NCI-H2196 (cell line): Measurements from ENCODE around the gene EXOG.

Source experiments
- DNase-seq: peaks from one replicate; lab custom pipeline; 2025; ENCODE audit not compliant: unreplicated experiment; lab: John Stamatoyannopoulos, UW

The EXOG gene

DNA sequence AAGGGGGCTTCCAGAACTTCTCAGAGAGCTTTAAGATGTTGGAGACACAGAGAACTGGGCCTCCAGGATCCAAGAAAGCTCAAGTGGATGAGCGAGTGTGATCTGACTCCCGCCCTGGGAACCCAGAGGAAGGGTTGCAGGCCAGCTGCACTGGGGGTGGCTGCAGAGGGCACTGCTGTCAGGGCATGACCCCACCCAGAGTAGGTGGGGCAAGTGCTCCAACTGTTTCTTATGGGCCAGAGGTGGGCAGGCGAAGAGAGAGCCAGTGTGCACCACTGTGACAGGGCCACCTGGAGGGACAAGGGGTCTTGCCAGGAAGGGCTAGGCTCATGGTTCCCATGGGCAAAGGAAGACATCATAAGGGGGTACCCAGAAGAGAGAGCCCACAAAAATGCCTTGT is 48.8 kb downstream of the EXOG start:
- DNase-seq, result no peak

DNA sequence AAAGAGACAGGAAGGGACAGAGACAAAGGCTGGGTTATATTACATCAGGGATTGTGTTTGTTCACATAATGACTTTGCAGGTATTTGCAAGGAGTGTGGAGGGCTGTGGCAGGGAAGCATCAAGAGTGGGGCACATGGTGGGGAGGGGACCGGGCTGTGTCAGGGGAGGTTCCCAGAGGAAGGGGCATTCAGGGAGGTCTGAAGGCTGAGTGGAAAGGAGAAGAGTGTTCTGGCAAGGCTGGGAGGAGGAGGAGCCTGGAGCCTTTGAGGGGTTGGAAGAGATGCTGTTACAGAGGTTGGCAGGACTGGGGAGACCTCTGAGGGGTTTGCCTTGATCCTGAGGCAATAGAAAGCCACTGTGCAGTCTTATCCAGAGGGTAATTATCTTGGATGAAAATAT is 49.4 kb downstream of the EXOG start:
- DNase-seq, result no peak

DNA sequence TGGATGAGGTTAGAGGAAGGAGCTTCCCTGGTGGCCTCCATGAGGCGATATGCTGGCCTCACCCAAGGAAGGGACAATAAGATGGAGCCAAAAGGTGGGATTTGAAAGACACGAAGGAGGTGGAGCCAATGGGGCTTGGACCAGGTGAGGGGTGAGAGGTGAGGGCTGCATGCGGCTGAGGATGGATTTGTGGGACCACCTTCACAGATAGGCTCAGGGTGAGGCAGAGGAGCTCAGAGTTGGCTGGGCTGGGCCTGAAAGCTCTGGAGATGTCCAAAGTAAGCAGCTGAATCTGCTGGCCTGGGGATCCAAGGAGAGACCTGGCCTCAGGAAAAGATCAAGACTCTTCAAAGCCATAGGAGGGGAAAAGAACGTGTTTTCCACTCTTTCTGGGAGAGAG is 49.8 kb downstream of the EXOG start:
- no peak for DNase-seq

DNA sequence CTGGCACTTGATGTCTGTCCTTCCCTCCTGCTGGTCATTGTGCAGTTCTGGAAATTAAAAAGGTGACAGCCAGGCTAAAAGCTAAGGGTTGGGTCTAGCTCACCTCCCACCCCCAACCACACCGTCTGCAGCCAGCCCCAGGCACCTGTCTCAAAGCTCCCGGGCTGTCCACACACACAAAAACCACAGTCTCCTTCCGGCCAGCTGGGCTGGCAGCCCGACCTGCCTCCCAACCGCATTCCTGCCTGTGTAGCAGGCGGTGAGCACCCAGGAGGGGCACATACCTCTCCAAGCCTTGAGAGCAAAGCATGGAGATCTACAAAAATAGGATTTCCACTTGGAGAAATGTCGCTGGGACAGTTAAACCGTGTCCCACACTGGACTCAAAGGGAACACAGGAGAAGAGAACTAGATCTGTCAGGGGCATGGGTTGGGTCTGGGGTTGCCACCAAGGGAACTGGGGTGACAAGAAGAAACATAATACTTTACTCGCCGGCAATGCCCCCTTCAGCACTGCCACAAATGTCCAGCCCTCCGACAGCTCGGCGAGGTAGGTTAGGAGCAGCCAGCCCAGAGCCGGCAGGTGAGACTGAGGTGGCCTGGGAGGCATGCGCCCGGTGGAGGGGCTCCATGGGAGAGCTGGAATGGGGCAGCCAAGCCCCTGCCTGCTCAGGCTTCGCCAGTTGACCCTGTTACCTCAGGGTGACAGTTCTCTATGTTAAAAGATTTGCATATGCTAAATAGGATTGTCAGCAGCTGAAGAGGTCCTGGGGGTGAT is 52.2 kb downstream of the EXOG start:
- no peak for DNase-seq

DNA sequence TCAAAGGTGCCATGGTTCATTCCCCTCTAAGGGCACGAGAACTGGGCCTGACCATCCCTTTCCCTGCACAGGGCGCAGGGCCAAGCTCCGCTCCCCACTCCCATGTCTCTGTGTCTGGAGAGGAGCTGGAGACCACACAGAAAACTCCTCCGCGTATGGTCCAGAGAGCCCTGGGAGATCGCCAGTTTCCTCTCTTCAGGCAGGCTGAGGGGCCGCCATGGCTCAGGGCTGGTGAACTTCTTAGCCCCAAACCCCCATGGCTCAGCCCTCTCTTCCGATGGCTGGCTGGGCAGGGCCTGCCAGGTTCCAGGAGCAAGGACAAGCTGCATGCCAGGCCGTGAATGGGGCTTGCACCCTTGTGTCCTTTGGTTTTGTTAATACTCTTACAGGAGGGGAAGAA is 52.9 kb downstream of the EXOG start:
- no peak for DNase-seq

DNA sequence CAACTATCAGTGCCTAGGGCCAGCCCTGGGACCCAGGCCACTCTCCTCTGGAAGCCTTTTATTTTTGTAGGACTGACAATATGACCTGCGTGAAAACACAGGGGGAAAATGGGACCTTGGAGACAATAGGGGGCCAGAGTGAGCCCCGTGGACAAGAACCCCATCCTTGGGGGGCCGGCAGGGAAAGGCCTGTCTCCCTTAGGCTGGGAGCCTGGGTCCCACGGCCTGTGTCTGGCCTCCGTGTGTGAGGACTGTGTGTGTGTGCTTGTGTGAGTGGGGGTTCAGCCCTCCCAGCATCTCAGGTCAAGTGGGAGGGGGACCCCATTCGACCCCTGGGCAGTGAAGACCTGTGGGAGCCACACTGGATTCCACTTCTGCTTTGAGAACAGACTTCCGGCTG is 53.3 kb downstream of the EXOG start:
- DNase-seq, result no peak

DNA sequence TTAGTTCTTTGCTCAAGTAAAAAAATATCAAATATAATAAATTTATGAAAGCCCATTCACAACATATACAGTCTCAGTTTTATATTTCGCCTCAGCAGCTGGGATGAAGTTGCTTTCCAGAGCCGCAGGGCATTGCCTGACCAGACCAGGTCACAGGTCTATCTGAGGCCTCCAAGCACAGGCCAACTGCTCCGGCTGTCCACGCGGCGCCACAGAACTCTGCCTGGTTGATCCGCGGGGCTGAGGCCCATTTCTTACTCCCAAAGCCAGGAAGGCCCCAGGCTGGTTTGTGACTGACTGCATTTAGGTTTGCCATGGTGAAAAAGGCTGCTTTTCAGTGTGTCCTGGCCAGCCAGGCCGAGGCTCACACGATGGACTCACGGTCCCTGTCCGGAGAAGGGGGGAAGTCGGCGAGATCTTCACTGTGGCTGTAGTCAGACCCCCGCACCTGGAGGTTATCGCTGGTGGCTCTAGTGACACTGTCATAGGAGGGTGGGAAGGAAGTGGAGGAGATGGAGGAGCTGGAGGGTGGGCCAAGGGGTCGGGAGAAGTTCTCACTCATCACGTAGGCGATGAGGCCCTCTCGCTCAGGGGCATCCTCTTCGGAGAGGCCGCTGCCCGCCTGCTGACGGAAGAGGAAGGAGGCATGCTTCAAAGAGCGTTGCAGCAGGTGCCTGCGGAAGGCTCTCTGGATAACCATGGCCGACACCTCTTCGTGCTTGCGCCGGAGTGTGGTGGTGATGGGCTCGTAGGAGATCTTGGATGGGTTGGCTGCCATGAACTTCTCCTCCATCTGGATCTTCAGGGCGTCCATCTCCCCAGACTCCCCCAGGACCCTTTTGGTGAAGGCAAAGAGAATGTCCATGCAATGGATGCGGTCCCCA is 54.1 kb downstream of the EXOG start:
- no peak for DNase-seq

DNA sequence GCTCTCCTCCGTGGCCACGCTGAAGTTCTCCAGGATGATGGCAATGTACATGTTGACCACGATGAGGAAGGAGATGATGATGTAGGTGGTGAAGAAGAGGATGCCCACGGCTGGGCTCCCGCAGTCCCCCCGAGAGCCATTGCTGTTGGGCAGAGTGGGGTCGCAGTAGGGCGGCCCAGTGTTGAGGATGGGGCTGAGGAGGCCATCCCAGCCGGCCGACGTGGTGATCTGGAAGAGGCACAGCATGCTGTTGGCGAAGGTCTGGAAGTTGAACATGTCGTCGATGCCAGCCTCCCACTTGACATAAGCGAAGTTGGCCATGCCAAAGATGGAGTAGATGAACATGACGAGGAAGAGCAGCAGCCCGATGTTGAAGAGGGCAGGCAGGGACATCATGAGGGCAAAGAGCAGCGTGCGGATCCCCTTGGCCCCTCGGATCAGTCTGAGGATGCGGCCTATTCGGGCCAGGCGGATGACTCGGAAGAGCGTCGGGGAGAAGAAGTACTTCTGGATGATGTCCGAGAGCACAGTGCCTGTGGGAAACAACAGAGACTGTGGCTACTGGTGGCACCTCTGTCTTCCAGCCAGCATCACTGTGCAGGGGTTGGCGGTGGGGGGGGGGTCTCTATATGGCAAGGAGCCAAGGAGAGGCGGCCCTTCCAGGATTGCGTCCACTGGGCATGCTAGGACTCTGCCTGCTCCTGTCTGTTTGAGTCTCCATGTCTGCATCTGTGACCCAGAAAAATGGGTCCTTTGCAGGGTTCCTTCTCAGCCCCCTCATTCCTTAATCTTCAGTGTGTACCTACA is 55.1 kb downstream of the EXOG start:
- DNase-seq, result no peak

DNA sequence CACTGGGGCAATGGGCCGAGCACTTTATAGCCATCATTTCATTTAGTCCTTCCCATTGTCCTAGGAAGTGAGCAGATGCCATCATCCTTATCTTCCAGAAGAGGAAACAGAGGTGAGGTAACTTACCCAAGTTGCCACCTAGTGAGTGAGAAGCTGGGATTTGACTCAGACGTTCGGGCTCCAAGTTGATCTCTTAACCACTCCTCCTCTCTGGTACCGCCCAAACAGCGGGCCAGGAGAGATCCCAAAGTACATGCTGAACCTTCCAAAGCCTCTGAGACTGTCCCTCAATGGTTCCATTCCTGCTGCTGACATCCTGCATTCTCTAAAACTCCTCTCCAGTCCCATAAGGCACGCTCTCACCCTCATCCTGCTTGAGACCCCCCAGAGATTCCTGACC is 56.2 kb downstream of the EXOG start:
- DNase-seq, result no peak

DNA sequence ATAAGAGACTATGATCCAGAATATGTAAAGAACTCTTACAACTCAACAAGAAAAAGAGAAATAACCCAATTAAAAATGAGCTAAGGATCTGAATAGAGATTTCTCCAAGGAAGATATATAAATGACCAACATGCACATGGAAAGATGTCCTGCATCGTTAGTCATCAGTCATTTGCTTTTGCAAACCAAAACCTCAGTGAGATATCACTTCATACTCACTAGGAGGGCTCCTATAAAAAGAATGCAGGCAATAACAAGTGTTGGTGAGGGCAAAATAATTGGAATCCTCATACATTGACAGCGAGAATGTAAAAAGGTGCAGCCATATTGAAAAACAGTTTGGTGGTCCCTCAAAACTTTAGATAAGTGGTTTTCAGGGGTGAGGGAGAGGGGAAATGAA is 56.9 kb downstream of the EXOG start:
- DNase-seq, result no peak

DNA sequence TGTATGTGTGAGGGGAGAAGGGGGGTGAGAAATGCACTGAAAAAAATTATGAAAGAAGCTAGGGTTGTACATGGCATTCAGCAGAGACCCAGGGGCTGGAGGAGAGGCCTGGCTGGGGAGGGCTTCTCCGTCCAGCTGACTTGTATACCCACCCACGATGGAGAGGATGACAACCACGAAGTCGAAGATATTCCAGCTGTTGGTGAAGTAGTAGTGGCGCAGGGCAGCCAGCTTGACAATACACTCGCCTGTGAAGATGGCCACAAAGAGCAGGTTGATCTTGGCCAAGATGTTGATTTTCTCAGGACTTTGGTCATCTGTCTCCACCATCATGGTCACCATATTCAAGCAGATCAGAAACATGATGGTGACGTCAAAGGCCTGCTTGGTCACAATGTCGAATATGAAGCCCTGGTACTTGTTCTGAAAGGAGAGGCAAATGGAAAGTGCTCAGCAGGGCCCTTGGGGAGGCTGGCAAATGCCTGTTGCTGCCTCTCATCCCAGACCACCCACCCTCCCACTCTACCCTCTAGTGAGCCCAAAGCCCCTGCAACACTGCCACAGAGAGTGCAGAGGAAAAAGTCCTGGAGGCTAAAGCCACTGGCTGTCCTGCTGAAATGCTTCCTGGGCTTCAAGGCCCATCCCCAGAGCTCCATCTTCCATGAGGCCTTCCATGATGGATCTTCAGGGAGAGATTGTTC is 58.1 kb downstream of the EXOG start:
- DNase-seq, result no peak

DNA sequence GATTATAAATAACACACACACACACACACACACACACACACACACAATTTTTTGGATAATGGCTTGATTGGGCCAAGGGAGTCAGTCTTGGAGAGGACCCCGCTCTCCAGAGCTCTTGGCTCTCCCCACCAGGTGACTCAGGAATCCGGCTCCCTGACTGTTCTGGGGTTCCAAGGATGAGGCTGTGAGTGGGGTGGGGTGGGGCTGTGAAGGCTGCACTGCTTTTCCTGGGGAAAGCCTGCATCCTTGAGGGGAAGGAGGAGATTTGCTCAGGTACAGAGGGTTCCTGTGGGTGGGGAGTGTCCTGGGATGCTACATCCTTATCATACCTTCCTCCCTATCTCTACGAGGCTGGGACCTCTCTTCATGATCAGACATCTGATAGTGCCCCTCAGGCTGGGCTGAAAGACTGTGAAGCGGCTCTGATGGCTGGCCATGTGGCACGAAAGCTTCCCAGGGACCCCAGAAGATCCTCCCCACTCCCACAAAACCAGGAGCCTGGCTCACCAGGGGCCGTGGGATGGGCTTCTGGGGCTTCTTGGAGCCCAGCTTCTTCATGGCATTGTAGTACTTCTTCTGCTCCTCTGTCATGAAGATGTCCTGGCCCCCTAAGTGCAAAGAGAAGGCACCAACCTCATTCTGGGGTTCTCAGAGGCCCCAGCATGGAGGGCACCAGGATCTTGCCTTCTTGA is 59.2 kb downstream of the EXOG start:
- no peak for DNase-seq

DNA sequence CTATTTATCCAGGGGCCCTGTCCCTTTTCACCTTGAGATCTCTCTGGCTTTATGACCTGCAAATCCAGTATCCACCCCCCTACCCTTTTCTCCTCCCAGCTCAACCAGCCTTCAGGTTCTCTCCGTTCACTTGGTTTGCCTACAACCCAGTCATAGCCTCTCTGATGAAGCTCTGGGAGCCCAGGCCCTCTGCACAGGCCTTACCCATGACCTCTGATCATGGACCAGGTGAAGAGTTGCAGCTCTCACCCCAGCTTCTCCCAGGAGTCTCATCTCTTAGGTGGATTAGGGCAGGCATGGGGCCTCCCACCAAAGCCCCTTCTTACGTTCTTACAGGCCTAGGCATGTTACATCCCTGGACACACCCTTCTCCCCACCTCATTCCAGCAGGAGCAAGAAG is 59.8 kb downstream of the EXOG start:
- no peak for DNase-seq

DNA sequence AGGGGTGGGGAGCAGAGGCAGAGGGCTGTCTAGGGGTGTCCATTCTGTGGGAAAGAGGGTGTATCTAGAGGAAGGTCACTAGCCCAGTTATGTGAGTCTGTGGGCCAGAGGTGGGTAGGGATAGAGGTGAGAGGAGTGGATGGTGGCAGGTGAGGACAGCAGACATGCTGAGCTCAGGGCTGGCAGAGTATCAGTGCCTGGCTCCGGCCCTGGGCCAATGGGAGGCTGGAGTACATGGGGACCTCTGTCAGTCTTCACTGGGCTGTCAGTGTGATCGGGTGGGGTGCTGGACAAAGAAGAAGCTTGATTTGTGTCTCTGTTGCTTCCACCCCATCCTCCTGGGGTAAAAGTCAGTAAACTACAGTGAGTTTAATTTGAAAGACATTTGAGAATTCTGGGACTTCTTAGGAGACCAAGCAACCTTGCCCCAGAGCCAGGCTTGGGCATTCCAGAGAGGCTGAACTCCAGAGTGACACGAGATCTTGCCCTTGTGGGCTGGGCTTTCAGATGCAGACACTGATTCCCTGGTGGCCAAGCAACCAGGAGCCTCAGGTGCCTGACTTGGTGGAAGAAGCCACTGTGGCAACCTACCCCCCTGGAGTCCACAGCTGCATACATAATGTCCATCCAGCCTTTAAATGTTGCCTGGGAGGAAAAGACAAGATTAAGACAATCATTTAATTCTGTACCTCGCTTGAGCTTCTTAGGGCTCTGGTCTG is 60.7 kb downstream of the EXOG start:
- no peak for DNase-seq

DNA sequence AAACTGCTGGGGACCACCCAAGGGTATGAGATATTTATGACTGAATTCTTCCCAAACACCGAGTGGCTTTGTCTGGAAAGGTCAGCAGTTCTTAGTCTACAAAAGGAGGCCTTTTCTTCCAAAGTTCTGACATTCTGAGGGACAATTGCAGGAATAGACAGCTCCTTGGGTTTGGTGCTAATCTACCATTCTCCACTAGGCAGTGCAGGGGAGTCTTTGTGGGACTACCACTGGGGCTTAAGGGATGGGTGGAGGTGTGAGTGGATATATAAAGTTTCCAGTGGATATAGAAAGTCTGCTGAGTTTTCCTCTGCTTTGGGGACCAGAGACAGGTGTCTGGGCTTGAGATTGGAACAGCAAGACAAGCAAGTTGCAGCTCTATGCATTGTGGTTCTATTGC is 62.7 kb downstream of the EXOG start:
- DNase-seq, result no peak

DNA sequence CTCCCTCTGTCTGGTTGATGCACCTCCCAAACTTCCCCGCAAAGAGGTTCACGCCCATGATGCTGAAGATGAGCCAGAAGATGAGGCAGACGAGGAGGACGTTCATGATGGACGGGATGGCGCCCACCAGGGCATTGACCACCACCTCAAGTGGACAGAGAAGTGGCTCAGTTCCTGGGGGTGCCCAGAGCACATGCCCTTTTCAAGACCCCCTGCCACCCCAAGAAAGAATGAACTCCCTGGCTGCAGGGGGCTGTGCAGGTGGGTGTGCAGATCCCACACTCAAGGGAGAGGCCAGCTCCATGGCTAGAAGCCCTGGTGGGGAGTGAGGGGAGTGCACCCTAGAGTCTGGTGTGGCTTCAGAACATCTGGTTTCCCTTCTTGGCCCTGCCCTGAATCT is 64.1 kb downstream of the EXOG start:
- no peak for DNase-seq

DNA sequence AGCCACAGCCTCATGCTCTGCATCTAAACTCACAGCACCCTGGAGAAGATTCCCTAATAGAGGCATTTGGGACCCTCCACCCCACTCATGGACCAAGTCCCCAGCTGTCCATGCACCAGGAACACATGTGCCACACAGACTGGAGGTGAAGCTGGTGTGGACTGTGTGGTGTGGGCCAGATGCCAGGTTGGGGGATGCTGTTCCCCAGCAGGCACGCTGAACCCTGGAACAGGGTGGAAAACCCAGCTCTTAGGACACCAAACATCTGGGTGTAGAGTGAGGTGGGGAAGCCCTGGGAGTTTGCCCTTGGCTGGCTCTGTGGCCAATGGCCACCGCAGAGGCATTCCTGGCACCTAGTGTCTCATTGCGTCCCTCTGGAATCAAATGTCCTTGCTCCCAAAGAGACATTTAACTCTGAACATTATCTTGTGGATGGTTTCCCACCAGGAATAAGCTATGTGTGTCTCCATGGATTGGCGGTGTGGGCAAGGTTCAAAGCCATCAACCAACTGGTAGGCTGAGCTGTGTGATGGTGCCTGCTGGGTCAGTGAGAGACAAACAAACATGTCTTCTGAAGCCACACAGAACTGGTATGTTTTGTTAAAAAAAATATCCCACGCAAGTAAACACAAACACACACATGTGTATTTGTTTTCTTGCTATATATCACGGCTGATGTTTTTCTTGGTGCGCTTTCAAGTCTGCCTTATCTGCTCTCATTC is 65.0 kb downstream of the EXOG start:
- no peak for DNase-seq

DNA sequence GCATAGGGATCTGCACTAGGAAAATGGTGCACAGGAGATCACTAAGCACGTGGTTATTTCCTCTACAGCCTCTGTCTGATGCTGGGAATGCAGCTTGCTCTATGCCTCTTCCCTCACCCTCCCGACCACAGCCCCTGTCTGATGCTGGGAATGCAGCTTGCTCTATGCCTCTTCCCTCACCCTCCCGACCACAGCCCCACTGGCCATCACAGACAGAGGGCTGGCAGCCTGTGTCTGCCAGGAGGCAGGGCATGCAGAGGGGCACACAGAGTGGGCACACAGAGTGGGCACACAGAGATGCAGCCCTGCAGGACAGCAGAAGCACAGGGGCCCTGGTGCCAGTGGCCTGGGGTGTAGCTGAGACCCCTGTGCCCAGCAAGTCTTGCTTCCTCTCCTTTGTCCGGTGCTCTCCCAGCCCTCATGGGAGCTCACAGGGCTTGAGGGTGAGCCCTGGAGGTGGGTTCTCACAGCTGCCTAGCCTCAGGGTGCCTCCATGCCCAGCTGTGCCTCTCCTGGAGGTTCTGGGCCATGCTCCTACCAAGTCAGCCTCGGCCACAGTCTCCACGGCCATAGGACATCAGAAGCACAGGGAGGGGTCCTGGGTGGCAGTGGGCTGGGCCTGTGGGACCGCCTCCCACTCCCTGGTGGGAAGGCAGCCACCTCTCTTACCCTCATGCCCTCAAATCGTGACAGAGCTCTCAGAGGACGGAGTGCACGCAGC is 65.8 kb downstream of the EXOG start:
- no peak for DNase-seq
